H9 (cell line): ENCODE data around the gene PPIL3. TPM values are rescaled to one million over a fixed set of nuclear protein-coding genes. Genes with fewer than 3 reads are reported as not detected.

Source experiments
- DNase-seq: peaks from one replicate; pipeline ENCODE4 v3.0.0-alpha.2; 2017
- H2AFZ ChIP-seq: one replicate; pipeline ENCODE4 v1.6.1; 2013; ENCODE audit warnings: mild to moderate bottlenecking, low read length, control low read depth, moderate library complexity
- H2AK5ac ChIP-seq: 2 replicates; pipeline ENCODE4 v1.6.1; 2013; ENCODE audit warnings: low read length, control low read depth, mixed read lengths; ENCODE audit not compliant: insufficient read length
- H2BK120ac ChIP-seq: one replicate; pipeline ENCODE4 v1.6.1; 2013; ENCODE audit warnings: low read depth, mild to moderate bottlenecking, low read length, control low read depth, inconsistent platforms; ENCODE audit not compliant: poor library complexity, severe bottlenecking
- H2BK12ac ChIP-seq: 2 replicates; pipeline ENCODE4 v1.6.1; 2013; ENCODE audit warnings: low read length, control low read depth, mixed read lengths, low read depth; ENCODE audit not compliant: insufficient read length
- H2BK15ac ChIP-seq: 2 replicates; pipeline ENCODE4 v1.6.1; 2013; ENCODE audit warnings: low read depth, low read length, control low read depth
- H2BK20ac ChIP-seq: one replicate; pipeline ENCODE4 v1.6.1; 2013; ENCODE audit warnings: low read depth, mild to moderate bottlenecking, low read length, control low read depth, inconsistent platforms; ENCODE audit not compliant: poor library complexity, severe bottlenecking
- H2BK5ac ChIP-seq: 2 replicates; pipeline ENCODE4 v1.6.1; 2013; ENCODE audit warnings: low read length, control low read depth, mixed read lengths; ENCODE audit not compliant: insufficient read length
- H3K14ac ChIP-seq: 2 replicates; pipeline ENCODE4 v1.6.1; 2013; ENCODE audit warnings: low read length, control low read depth; ENCODE audit not compliant: insufficient read depth
- H3K18ac ChIP-seq: 2 replicates; pipeline ENCODE4 v1.6.1; 2013; ENCODE audit warnings: low read depth, mild to moderate bottlenecking, mixed read lengths, low read length, control low read depth; ENCODE audit not compliant: insufficient read length
- H3K23ac ChIP-seq: 2 replicates; pipeline ENCODE4 v1.6.1; 2013; ENCODE audit warnings: low read length, control low read depth, mixed read lengths, low read depth; ENCODE audit not compliant: insufficient read length
- H3K23me2 ChIP-seq: 2 replicates; pipeline ENCODE4 v1.6.1; 2013; ENCODE audit warnings: low read depth, mild to moderate bottlenecking, mixed read lengths, low read length, control low read depth; ENCODE audit not compliant: insufficient read length, poor library complexity, severe bottlenecking
- H3K27ac ChIP-seq: 2 replicates; pipeline ENCODE4 v1.5.1; 2013; ENCODE audit warnings: low read length, control low read depth, mixed read lengths, low read depth; ENCODE audit not compliant: insufficient read length
- H3K27me3 ChIP-seq: 2 replicates; pipeline ENCODE4 v1.6.1; 2013; ENCODE audit warnings: low read length, control low read depth, inconsistent platforms; ENCODE audit not compliant: insufficient read depth
- H3K4ac ChIP-seq: 2 replicates; pipeline ENCODE4 v1.6.1; 2013; ENCODE audit warnings: low read depth, mild to moderate bottlenecking, control low read depth, inconsistent platforms, low read length, moderate library complexity
- H3K4me1 ChIP-seq: 2 replicates; pipeline ENCODE4 v1.6.1; 2013; ENCODE audit warnings: low read length, control low read depth, inconsistent platforms; ENCODE audit not compliant: insufficient read depth
- H3K4me2 ChIP-seq: 2 replicates; pipeline ENCODE4 v1.6.1; 2013; ENCODE audit warnings: low read length, control low read depth, mixed read lengths; ENCODE audit not compliant: insufficient read length, insufficient read depth
- H3K56ac ChIP-seq: 2 replicates; pipeline ENCODE4 v1.6.1; 2013; ENCODE audit warnings: low read depth, mild to moderate bottlenecking, mixed read lengths, low read length, control low read depth; ENCODE audit not compliant: insufficient read length
- H3K79me1 ChIP-seq: 2 replicates; pipeline ENCODE4 v1.6.1; 2013; ENCODE audit warnings: low read depth, mild to moderate bottlenecking, moderate library complexity, low read length, control low read depth, inconsistent platforms; ENCODE audit not compliant: insufficient read depth, poor library complexity, severe bottlenecking
- H3K79me2 ChIP-seq: 2 replicates; pipeline ENCODE4 v1.6.1; 2013; ENCODE audit warnings: low read length, control low read depth, inconsistent platforms; ENCODE audit not compliant: insufficient read depth
- H3K9ac ChIP-seq: 2 replicates; pipeline ENCODE4 v1.6.1; 2013; ENCODE audit warnings: low read length, control low read depth, mixed read lengths; ENCODE audit not compliant: insufficient read length; ENCODE audit errors: extremely low read depth
- H3K9me3 ChIP-seq: one replicate; pipeline ENCODE4 v1.6.1; 2013; ENCODE audit warnings: low read depth, low read length, inconsistent platforms; ENCODE audit not compliant: control insufficient read depth
- H3T11ph ChIP-seq: one replicate; pipeline ENCODE4 v1.6.1; 2013; ENCODE audit warnings: mild to moderate bottlenecking, low read length, control low read depth, inconsistent platforms
- H4K20me1 ChIP-seq: one replicate; pipeline ENCODE4 v1.6.1; 2013; ENCODE audit not compliant: control insufficient read depth, insufficient read length, insufficient read depth
- H4K5ac ChIP-seq: 2 replicates; pipeline ENCODE4 v1.6.1; 2013; ENCODE audit warnings: low read depth, mild to moderate bottlenecking, mixed read lengths, low read length, control low read depth; ENCODE audit not compliant: insufficient read length
- H4K8ac ChIP-seq: replicated peaks from 2 replicates; pipeline ENCODE4 v1.6.1; 2013; ENCODE audit warnings: low read length, control low read depth, mixed read lengths, low read depth; ENCODE audit not compliant: insufficient read length
- H4K91ac ChIP-seq: 2 replicates; pipeline ENCODE4 v1.6.1; 2013; ENCODE audit warnings: low read depth, mild to moderate bottlenecking, moderate library complexity, mixed read lengths, low read length, control low read depth; ENCODE audit not compliant: insufficient read length
- H3K27ac Mint-ChIP-seq, 3 experiments: 2 replicates in 2 of 3; 3 replicates in 1 of 3; pipeline ENCODE4 v1.8.0; 2020 to 2021; ENCODE audit warnings: mixed read lengths in 3 of 3, mild to moderate bottlenecking in 1 of 3, moderate library complexity in 1 of 3
- H3K27me3 Mint-ChIP-seq: 2 replicates; pipeline ENCODE4 v1.8.0; 2021; ENCODE audit warnings: low read depth, mild to moderate bottlenecking, moderate library complexity, mixed read lengths
- H3K36me3 Mint-ChIP-seq, 3 experiments: 2 replicates in 2 of 3; 3 replicates in 1 of 3; pipeline ENCODE4 v1.8.0; 2020 to 2021; ENCODE audit warnings: low read depth in 3 of 3, mixed read lengths in 3 of 3; ENCODE audit not compliant: insufficient read depth in 1 of 3
- H3K4me1 Mint-ChIP-seq, 2 experiments: 2 replicates each; pipeline ENCODE4 v1.8.0; 2020; ENCODE audit warnings: mixed read lengths in 2 of 2
- H3K4me3 Mint-ChIP-seq, 2 experiments: 2 replicates in 1 of 2; 3 replicates in 1 of 2; pipeline ENCODE4 v1.8.0; 2020 to 2021; ENCODE audit warnings: mild to moderate bottlenecking in 2 of 2, mixed read lengths in 2 of 2, moderate library complexity in 1 of 2
- H3K9me3 Mint-ChIP-seq, 2 experiments: 2 replicates in 1 of 2; 3 replicates in 1 of 2; pipeline ENCODE4 v1.8.0; 2020; ENCODE audit warnings: mild to moderate bottlenecking in 2 of 2, mixed read lengths in 2 of 2, moderate library complexity in 1 of 2
- CTCF ChIP-seq: fragments of 200-600 bp; sonication (generic); conservative IDR thresholded peaks from 3 replicates; pipeline ENCODE4 v1.8.0; 2021; ENCODE audit warnings: antibody characterized with exemption, mild to moderate bottlenecking
- WGBS: extraction: QIAGEN DNeasy Blood & Tissue Kit; methylation state at CpG from one replicate; pipeline ENCODE4 v1.1.7; 2013; ENCODE audit warnings: missing lambda C conversion rate, low lambda C conversion rate, mixed read lengths; ENCODE audit not compliant: insufficient read length; ENCODE audit errors: extremely low coverage; 5-methylcytosine and 5-hydroxymethylcytosine counted together
- total RNA-seq: library from RNA; stranded (reverse); gene quantifications from 2 replicates; pipeline ENCODE4 v1.2.1, GENCODE V29; 2021

PPIL3 gene
- total RNA-seq, 1 experiment from 2014 or later = 63.4 TPM

- H3K4me1 Mint-ChIP-seq = peaks cover 0 to 5% of the 10 kb centered on the region in 2 experiments; a peak in 2 of 4 replicates
- Histone ChIP-seq H3K4me1 (no peaks in the 10 kb centered on the region), H2BK20ac (no peak overlapping the region), H3T11ph (no peak overlapping the region), H2BK120ac (no peak overlapping the region), H3K4ac (no peak overlapping the region), H3K79me2 (no peaks in the 10 kb centered on the region), H4K8ac (no peak overlapping the region), H2AFZ (no peak overlapping the region), H3K27ac (no peak overlapping the region), H3K18ac (no peak overlapping the region), H2AK5ac (no peak overlapping the region), H3K4me2 (no peak overlapping the region), H4K91ac (no peak overlapping the region), H3K56ac (no peak overlapping the region), H2BK15ac (no peak overlapping the region), H3K23me2 (no peaks in the 10 kb centered on the region), H4K20me1 (no peaks in the 10 kb centered on the region), H3K27me3 (no peaks in the 10 kb centered on the region), H3K79me1 (no peaks in the 10 kb centered on the region), H4K5ac (no peak overlapping the region), H2BK5ac (no peak overlapping the region), H3K23ac (no peak overlapping the region), H3K9me3 (no peaks in the 10 kb centered on the region), H3K14ac (no peak overlapping the region), H3K9ac (no peak overlapping the region), H2BK12ac (no peak overlapping the region)
- H3K27me3 Mint-ChIP-seq = no peaks in the 10 kb centered on the region
- no peak for TF ChIP-seq CTCF
- H3K4me3 Mint-ChIP-seq = no peak overlapping the region
- no peak overlapping the region for H3K27ac Mint-ChIP-seq
- DNase-seq = no peak
- no peaks in the 10 kb centered on the region for H3K9me3 Mint-ChIP-seq
- peaks cover 0 to 4% (median 3%) of the 10 kb centered on the region in 3 experiments; a peak in 5 of 7 replicates for H3K36me3 Mint-ChIP-seq
- WGBS = no CpG with 5 or more reads among the region's 2 CpGs
Observed at GRCh38 chr2:200828104-200828503, 60.8 kb downstream of the PPIL3 start.
